Gastrocnemius medialis (tissue), 4 donors: ENCODE measurements around the gene ADH5.

Experiments used
- CTCF ChIP-seq, 5 experiments: fragments of 450-650 bp in 3 of 5; fragments of 200-600 bp in 2 of 5; sonication (generic) in 2 of 5; IDR thresholded peaks in 4 of 5; conservative IDR thresholded peaks in 1 of 5; 1 replicate in 4 of 5; 2 replicates in 1 of 5; pipeline ENCODE4 v1.5.1; 2016 to 2019; ENCODE audit warnings: antibody characterized with exemption in 5 of 5, mild to moderate bottlenecking in 3 of 5, moderate library complexity in 3 of 5
- POLR2A ChIP-seq, 2 donors: fragments of 450-650 bp; IDR thresholded peaks; one replicate each; pipeline ENCODE4 v1.6.1; 2017; ENCODE audit warnings: antibody characterized with exemption in 2 of 2, mild to moderate bottlenecking in 2 of 2, moderate library complexity in 2 of 2

GRCh38 chr4:99038213-99038612 is 50.4 kb downstream of the ADH5 start:
- no peak for TF ChIP-seq CTCF (IDR thresholded peaks at IDR 0.05 in 4 of 5, conservative IDR thresholded peaks at IDR 0.05 in 1 of 5)
- TF ChIP-seq POLR2A (IDR thresholded peaks at IDR 0.05) = no peak
